ENCODE results near the gene TCF4.
A peak's percentile ranks its signal among the peaks of the same experiment; 100 is the strongest.

The TCF4 gene

GRCh38 chr18:55349685-55350084 is 238.3 kb downstream of the TCF4 start:
- no peaks in the 10 kb centered on the region for H3K4me1 ChIP-seq (ENCODE audit: control insufficient read depth in 1 of 2, insufficient read depth in 2 of 2, low read length in 2 of 2)
- no peak overlapping the region for H3K27ac ChIP-seq (ENCODE audit: low read depth, low read length)
- no peak overlapping the region for H3K9ac ChIP-seq (ENCODE audit: low read depth in 1 of 2, low read length in 2 of 2)
- no peaks in the 10 kb centered on the region for H3K27me3 ChIP-seq (ENCODE audit: control insufficient read depth in 1 of 2, insufficient read depth in 2 of 2, low read length in 2 of 2)
- H3K9me3 ChIP-seq (ENCODE audit: control insufficient read depth in 1 of 2, low read length in 2 of 2) = no peaks in the 10 kb centered on the region
- H3K36me3 ChIP-seq (ENCODE audit: control insufficient read depth in 1 of 2, insufficient read depth in 2 of 2, low read length in 2 of 2) = no peaks in the 10 kb centered on the region
- no peak overlapping the region for H3K4me3 ChIP-seq (ENCODE audit: low read depth in 1 of 2, low read length in 2 of 2)

- H3K9me3 ChIP-seq (ENCODE audit: control insufficient read depth in 1 of 2, low read length in 2 of 2) = no peaks in the 10 kb centered on the region
- no peaks in the 10 kb centered on the region for H3K36me3 ChIP-seq (ENCODE audit: control insufficient read depth in 1 of 2, insufficient read depth in 2 of 2, low read length in 2 of 2)
- no peak overlapping the region for H3K27ac ChIP-seq (ENCODE audit: low read depth, low read length)
- no peak overlapping the region for H3K9ac ChIP-seq (ENCODE audit: low read depth in 1 of 2, low read length in 2 of 2)
- no peaks in the 10 kb centered on the region for H3K27me3 ChIP-seq (ENCODE audit: control insufficient read depth in 1 of 2, insufficient read depth in 2 of 2, low read length in 2 of 2)
- H3K4me3 ChIP-seq (ENCODE audit: low read depth in 1 of 2, low read length in 2 of 2) = no peak overlapping the region
- no peaks in the 10 kb centered on the region for H3K4me1 ChIP-seq (ENCODE audit: control insufficient read depth in 1 of 2, insufficient read depth in 2 of 2, low read length in 2 of 2)
These were observed 240.8 kb downstream of the TCF4 start for GRCh38 chr18:55346961-55347740.

DNA sequence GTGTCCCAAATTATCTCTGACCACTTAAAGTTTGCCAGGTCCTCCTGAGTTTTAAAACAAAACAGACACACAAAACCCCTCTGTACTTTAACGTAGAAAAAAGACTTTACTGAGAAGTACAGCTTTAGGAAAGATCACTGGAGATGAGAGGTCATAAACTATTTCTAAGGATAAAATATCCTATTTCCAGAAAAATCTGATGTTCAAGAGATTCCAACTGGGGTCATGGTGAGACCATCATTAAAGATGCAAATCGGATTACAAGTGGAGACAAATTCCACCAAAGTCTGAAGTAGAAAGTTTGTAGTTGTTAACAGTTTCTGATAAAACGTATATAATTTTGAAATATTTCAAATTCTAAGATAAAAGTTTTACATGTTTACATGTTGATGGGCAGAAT is 241.6 kb downstream of the TCF4 start:
- Histone ChIP-seq H3K27me3 (ENCODE audit: control insufficient read depth in 1 of 2, insufficient read depth in 2 of 2, low read length in 2 of 2) (no peaks in the 10 kb centered on the region), H3K9me3 (ENCODE audit: control insufficient read depth in 1 of 2, low read length in 2 of 2) (no peaks in the 10 kb centered on the region), H3K9ac (ENCODE audit: low read depth in 1 of 2, low read length in 2 of 2) (no peak overlapping the region), H3K27ac (ENCODE audit: low read depth, low read length) (no peak overlapping the region), H3K4me1 (ENCODE audit: control insufficient read depth in 1 of 2, insufficient read depth in 2 of 2, low read length in 2 of 2) (no peaks in the 10 kb centered on the region), H3K36me3 (ENCODE audit: control insufficient read depth in 1 of 2, insufficient read depth in 2 of 2, low read length in 2 of 2) (no peaks in the 10 kb centered on the region), H3K4me3 (ENCODE audit: low read depth in 1 of 2, low read length in 2 of 2) (no peak overlapping the region)

- Histone ChIP-seq H3K27ac (ENCODE audit: low read depth, low read length) (no peak overlapping the region), H3K9me3 (ENCODE audit: control insufficient read depth in 1 of 2, low read length in 2 of 2) (no peaks in the 10 kb centered on the region), H3K36me3 (ENCODE audit: control insufficient read depth in 1 of 2, insufficient read depth in 2 of 2, low read length in 2 of 2) (no peaks in the 10 kb centered on the region), H3K27me3 (ENCODE audit: control insufficient read depth in 1 of 2, insufficient read depth in 2 of 2, low read length in 2 of 2) (no peaks in the 10 kb centered on the region), H3K4me3 (ENCODE audit: low read depth in 1 of 2, low read length in 2 of 2) (no peak overlapping the region), H3K9ac (ENCODE audit: low read depth in 1 of 2, low read length in 2 of 2) (no peak overlapping the region), H3K4me1 (ENCODE audit: control insufficient read depth in 1 of 2, insufficient read depth in 2 of 2, low read length in 2 of 2) (no peaks in the 10 kb centered on the region)
These were observed 242.7 kb downstream of the TCF4 start for GRCh38 chr18:55345103-55345950.

- Histone ChIP-seq H3K36me3 (ENCODE audit: control insufficient read depth in 1 of 2, insufficient read depth in 2 of 2, low read length in 2 of 2) (no peaks in the 10 kb centered on the region), H3K27me3 (ENCODE audit: control insufficient read depth in 1 of 2, insufficient read depth in 2 of 2, low read length in 2 of 2) (no peaks in the 10 kb centered on the region), H3K27ac (ENCODE audit: low read depth, low read length) (no peak overlapping the region), H3K9ac (ENCODE audit: low read depth in 1 of 2, low read length in 2 of 2) (no peak overlapping the region), H3K9me3 (ENCODE audit: control insufficient read depth in 1 of 2, low read length in 2 of 2) (no peaks in the 10 kb centered on the region), H3K4me1 (ENCODE audit: control insufficient read depth in 1 of 2, insufficient read depth in 2 of 2, low read length in 2 of 2) (no peaks in the 10 kb centered on the region), H3K4me3 (ENCODE audit: low read depth in 1 of 2, low read length in 2 of 2) (no peak overlapping the region)
These were observed 244.5 kb downstream of the TCF4 start for GRCh38 chr18:55343396-55344073.

GRCh38 chr18:55340998-55341397 is 247.0 kb downstream of the TCF4 start:
- H3K27me3 ChIP-seq (ENCODE audit: control insufficient read depth in 1 of 2, insufficient read depth in 2 of 2, low read length in 2 of 2) = no peaks in the 10 kb centered on the region
- H3K4me1 ChIP-seq (ENCODE audit: control insufficient read depth in 1 of 2, insufficient read depth in 2 of 2, low read length in 2 of 2) = no peaks in the 10 kb centered on the region
- H3K27ac ChIP-seq (ENCODE audit: low read depth, low read length) = no peak overlapping the region
- no peak overlapping the region for H3K4me3 ChIP-seq (ENCODE audit: low read depth in 1 of 2, low read length in 2 of 2)
- no peaks in the 10 kb centered on the region for H3K9me3 ChIP-seq (ENCODE audit: control insufficient read depth in 1 of 2, low read length in 2 of 2)
- no peak overlapping the region for H3K9ac ChIP-seq (ENCODE audit: low read depth in 1 of 2, low read length in 2 of 2)
- no peaks in the 10 kb centered on the region for H3K36me3 ChIP-seq (ENCODE audit: control insufficient read depth in 1 of 2, insufficient read depth in 2 of 2, low read length in 2 of 2)

DNA sequence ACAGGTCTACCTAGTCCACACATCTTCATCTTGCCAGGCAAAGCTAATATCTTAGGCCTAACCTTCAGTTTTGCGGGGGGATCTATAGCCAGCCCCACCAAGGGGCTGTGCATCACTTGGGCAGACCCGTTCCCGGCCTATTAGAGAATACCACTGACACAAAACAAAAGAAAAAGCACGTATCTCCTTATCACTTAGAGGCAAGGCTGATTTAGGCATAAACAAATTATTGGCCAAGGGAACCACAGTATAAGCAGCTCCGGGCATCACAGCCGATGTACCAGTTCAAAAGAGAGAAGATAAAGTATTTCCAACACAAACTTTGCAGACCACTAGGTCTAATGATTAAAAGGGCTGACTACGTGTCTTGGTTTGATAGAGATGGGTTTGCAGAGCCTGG is 248.0 kb downstream of the TCF4 start:
- Histone ChIP-seq H3K36me3 (ENCODE audit: control insufficient read depth in 1 of 2, insufficient read depth in 2 of 2, low read length in 2 of 2) (no peaks in the 10 kb centered on the region), H3K27me3 (ENCODE audit: control insufficient read depth in 1 of 2, insufficient read depth in 2 of 2, low read length in 2 of 2) (no peaks in the 10 kb centered on the region), H3K9ac (ENCODE audit: low read depth in 1 of 2, low read length in 2 of 2) (no peak overlapping the region), H3K4me3 (ENCODE audit: low read depth in 1 of 2, low read length in 2 of 2) (no peak overlapping the region), H3K9me3 (ENCODE audit: control insufficient read depth in 1 of 2, low read length in 2 of 2) (no peaks in the 10 kb centered on the region), H3K4me1 (ENCODE audit: control insufficient read depth in 1 of 2, insufficient read depth in 2 of 2, low read length in 2 of 2) (no peaks in the 10 kb centered on the region), H3K27ac (ENCODE audit: low read depth, low read length) (no peak overlapping the region)

- no peak overlapping the region for H3K27ac ChIP-seq (ENCODE audit: low read depth, low read length)
- H3K4me3 ChIP-seq (ENCODE audit: low read depth in 1 of 2, low read length in 2 of 2) = no peak overlapping the region
- H3K4me1 ChIP-seq (ENCODE audit: control insufficient read depth in 1 of 2, insufficient read depth in 2 of 2, low read length in 2 of 2) = no peaks in the 10 kb centered on the region
- no peak overlapping the region for H3K9ac ChIP-seq (ENCODE audit: low read depth in 1 of 2, low read length in 2 of 2)
- no peaks in the 10 kb centered on the region for H3K9me3 ChIP-seq (ENCODE audit: control insufficient read depth in 1 of 2, low read length in 2 of 2)
- H3K36me3 ChIP-seq (ENCODE audit: control insufficient read depth in 1 of 2, insufficient read depth in 2 of 2, low read length in 2 of 2) = no peaks in the 10 kb centered on the region
- H3K27me3 ChIP-seq (ENCODE audit: control insufficient read depth in 1 of 2, insufficient read depth in 2 of 2, low read length in 2 of 2) = no peaks in the 10 kb centered on the region
These were observed 248.9 kb downstream of the TCF4 start for GRCh38 chr18:55338978-55339650.

DNA sequence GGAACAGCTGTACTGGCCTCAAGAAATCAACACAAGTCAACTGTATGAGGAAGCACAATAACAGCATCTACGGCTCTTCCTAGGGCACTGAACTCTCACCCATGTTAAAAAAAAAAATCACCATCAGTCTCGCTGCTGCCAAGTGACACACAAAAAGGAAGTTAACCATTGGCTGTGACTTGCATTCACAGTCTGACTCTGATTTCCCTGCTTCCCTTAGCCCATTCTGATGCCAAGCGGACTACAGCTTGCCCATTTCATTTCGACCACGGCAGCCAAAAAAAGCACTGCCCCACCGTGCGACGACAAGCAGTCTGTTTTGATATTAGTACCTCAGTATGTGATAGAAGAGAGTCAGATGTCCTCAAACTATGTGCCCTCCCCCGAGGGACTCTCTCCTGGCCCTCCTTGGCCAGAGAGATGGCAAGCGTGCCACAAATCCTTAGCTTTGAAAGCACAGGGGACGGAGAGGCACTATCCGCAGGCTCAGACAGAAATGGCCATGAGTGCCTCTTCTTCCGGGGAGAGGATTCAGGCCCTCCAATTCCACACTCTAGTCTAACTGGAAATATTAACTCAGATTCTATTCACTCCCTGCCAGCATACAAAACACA is 250.0 kb downstream of the TCF4 start:
- H3K36me3 ChIP-seq (ENCODE audit: control insufficient read depth in 1 of 2, insufficient read depth in 2 of 2, low read length in 2 of 2) = no peaks in the 10 kb centered on the region
- H3K9me3 ChIP-seq (ENCODE audit: control insufficient read depth in 1 of 2, low read length in 2 of 2) = no peaks in the 10 kb centered on the region
- H3K4me3 ChIP-seq (ENCODE audit: low read depth in 1 of 2, low read length in 2 of 2) = no peak overlapping the region
- H3K9ac ChIP-seq (ENCODE audit: low read depth in 1 of 2, low read length in 2 of 2) = no peak overlapping the region
- no peaks in the 10 kb centered on the region for H3K27me3 ChIP-seq (ENCODE audit: control insufficient read depth in 1 of 2, insufficient read depth in 2 of 2, low read length in 2 of 2)
- no peaks in the 10 kb centered on the region for H3K4me1 ChIP-seq (ENCODE audit: control insufficient read depth in 1 of 2, insufficient read depth in 2 of 2, low read length in 2 of 2)
- peak overlapping the region; percentile 11 for H3K27ac ChIP-seq (ENCODE audit: low read depth, low read length)

Data from duodenal mucosa (tissue), 2 donors.